MV-4-11 (cell line): Measurements from ENCODE around the gene ZNF43.
"Not testable (repeated sequence)": the region's sequence is repeated elsewhere in the genome, so short reads cannot be mapped to it uniquely, and the experiment has no call there.

Experiments
- DNase-seq: peaks from one replicate; lab custom pipeline; 2025; lab: John Stamatoyannopoulos, UW

Gene ZNF43

GRCh38 chr19:21835810-21836444, at the start of gene ZNF43:
Gene ZNF43 (minus strand): TSS chr19:21836182. CDS start chr19:21836038, 144 bp downstream.
- DNase-seq, result peak; percentile 98

GRCh38 chr19:21885516-21885915, 49.5 kb upstream of the ZNF43 start:
- not testable (repeated sequence) for DNase-seq

DNA sequence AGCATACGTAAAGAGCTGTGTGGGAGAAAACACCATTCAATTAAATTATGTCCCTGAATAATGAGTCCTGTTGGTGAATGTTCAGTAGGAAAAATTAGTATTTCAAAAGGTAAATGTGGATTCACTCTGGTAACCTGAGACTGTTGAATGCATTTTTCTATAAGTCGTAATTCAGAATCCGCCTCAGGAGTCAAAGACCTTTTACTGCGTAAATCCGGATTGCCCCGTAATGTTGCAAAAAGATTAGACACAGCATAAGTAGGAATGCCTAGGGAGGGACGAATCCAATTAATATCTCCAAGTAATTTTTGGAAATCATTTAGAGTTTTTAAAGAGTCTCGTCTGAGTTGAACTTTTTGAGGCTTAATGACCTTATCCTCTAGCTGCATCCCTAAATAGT, 48.8 kb upstream of the ZNF43 start:
- not testable (repeated sequence) for DNase-seq

DNA sequence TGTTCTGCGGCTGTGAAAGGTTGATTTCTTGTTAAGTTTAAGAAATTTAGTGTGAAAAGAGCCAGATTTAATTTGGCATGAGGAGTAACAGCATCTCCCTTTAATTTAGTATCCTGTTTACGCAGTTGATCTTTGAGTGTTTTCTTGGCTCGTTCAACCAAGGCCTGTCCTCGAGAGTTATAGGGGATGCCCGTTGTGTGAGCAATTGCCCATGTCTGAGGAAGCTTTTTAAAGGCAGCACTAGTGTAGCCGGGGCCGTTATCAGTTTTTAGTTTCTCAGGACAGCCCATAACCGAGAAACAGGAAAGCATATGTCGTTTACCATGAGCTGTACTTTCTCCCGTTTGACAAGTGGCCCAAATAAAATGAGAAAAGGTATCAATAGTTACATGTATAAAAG, 47.5 kb upstream of the ZNF43 start:
- DNase-seq, result no peak

DNA sequence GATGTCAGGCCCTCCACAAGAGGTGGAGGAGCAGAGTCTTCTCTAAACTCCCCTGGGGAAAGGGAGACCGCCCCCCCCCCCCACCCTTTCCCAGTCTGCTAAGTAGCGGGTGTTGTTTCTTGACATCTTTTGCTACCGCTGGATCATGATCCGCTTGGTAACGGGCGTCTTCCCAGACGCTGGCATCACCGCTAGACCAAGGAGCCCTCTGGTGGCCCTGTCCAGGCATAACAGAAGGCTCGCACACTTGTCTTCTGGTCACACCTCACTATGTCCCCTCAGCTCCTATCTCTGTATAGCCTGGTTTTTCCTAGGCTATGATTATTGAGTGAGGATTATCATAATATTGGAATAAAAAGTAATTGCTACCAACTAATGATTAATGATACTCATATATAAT, 44.8 kb upstream of the ZNF43 start:
- not testable (repeated sequence) for DNase-seq

DNA sequence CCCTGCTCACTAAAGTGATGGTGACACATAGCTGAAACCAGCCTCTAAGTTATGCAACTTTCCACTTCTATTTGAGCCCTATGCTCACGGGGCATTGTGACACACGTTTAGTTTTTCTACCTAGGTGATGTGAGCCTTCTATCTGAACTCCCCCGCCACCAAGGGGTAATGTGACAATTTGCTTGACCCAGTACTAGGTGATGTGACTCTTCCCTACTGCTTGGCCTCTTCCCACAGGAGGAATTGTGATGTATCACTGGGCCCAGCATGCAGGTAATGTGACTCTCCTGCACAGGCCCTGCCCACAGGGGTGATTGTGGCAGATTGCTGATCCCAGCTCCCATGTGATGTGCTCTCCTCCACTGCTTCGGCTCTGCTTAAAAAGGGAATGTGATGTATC, 42.7 kb upstream of the ZNF43 start:
- DNase-seq, result no peak

GRCh38 chr19:21877976-21878375, 42.0 kb upstream of the ZNF43 start:
- no peak for DNase-seq

- not testable (repeated sequence) for DNase-seq
Observed at GRCh38 chr19:21876608-21877007, 40.6 kb upstream of the ZNF43 start.

- DNase-seq, result no peak
Observed at GRCh38 chr19:21856773-21857514, 21.0 kb upstream of the ZNF43 start.

- DNase-seq, result peak; percentile 94
Observed at GRCh38 chr19:21851596-21852345, 15.8 kb upstream of the ZNF43 start.

DNA sequence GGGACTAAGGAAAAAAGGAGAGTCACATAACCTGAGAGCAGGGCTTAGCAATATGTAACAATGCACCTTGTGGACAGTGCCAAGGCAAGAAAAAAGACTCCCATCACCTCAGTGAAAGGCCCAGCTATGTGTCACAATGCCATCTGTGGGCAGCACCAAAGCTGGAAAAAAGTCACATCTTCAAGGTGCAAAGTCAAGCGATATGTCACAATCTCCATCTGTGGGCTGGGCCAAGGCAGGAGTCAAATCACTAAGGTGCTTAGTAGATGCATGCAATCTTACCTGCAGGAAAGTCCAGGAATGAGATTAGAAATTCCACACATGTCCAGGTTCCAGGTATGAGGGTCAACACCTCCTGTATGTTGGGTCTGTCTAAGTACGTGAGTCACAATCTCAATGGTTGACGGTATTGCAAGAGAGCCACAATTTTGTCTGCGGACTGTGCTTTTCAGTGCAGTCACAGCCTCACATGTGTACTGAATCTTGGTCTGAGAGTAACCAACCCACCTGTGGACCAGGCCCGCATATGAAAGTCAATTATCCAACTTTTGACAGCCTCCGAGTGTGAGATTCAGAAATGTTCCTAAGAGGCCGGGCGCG, 14.8 kb upstream of the ZNF43 start:
- no peak for DNase-seq

DNA sequence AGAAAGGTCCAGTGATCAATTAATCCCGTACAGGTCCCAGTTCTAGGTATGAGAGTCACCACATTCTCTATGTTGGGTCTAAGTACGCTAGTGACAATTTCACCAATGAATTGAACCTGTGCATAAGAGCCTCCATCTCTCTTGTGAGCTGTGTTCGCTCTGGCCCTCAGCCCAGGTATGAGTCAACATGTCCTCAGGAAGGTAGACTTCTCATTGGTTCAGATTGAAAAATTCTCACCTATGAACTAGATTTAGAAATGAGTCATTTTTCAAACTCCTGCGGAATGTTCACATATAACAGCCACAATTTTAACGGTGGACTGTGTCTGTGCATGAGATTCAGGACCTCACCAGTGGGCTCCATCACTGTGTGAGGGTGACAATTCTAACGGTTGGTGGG, 12.7 kb upstream of the ZNF43 start:
- no peak for DNase-seq

- DNase-seq, result no peak
Observed at GRCh38 chr19:21843081-21843480, 7.1 kb upstream of the ZNF43 start.

- DNase-seq, result no peak
Observed at GRCh38 chr19:21841488-21842097, 5.6 kb upstream of the ZNF43 start.

DNA sequence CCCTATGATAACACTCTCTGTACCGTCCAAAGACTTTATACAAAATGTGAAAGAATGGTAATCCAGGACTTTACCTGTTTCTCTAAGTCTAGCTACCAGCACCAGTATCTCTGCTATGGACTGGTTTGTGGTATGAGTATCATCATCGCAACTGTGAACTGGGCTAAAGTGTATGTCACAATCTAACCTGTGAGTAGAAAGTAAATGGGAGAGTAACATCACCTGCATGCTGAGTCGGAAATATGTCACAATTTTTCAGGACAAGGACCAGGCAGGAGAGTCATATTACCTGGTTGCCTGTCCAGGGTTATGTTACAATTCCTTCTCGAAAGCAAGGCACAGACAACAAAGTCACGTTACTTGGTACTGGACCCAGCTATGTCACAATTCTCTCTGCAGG, 5.1 kb upstream of the ZNF43 start:
- no peak for DNase-seq

GRCh38 chr19:21839976-21840375, 4.0 kb upstream of the ZNF43 start:
- DNase-seq, result no peak

DNA sequence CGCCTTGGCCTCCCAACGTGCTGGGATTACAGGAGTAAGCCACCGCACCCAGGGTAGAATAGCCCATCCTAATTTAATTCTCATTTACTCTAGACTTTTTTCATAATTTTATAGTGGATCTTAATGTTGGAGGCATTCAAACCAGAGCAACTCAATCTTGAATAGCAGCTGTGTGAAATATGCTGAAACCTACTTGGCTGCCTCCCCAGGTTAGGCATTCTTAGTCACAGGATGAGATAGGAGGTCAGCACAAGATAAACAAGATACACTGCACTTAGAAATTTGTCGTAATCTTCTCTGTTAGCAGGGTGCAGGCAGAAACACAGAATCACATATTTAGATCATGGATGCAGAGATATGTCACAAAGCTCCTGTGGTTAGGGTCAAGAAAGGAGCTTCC, 2.7 kb upstream of the ZNF43 start:
- DNase-seq, result no peak

DNA sequence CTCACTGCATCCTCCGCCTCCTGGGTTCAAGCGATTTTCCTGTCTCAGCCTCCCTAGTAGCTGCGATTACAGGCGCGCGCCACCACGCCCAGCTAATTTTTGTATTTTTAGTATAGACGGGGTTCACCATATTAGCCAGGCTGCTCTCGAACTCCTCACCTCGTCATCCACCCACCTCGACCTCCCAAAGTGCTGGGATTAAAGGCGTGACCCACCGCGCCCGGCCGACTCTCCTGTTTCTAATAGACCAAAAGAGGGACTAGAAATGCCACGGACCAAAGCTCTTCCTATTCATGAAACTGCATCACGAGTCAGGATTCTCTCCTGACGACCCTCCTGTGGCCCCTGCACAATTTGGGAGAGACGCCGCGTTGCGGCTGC, 563 bp downstream of the ZNF43 start:
- no peak for DNase-seq

DNA sequence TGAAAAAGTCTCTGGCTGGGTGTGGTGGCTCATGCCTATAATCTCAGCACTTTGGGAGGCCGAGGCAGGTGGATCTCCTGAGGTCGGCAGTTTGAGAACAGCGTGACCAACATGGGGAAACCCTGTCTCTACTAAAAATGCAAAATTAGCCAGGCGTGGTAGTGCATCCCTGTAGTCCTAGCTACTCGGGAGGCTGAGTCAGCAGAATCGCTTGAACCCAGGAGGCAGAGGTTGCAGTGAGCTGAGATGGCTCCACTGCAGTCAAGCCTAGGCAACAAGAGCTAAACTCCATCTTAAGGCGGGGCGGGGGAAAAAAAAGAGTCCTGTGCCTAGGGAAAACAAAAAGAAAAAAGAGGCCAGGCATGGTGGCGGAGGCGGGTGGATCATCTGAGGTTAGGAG, 2.2 kb downstream of the ZNF43 start:
- no peak for DNase-seq

GRCh38 chr19:21824679-21825078, 11.3 kb downstream of the ZNF43 start:
- no peak for DNase-seq

GRCh38 chr19:21823224-21823623, 12.8 kb downstream of the ZNF43 start:
- no peak for DNase-seq

DNA sequence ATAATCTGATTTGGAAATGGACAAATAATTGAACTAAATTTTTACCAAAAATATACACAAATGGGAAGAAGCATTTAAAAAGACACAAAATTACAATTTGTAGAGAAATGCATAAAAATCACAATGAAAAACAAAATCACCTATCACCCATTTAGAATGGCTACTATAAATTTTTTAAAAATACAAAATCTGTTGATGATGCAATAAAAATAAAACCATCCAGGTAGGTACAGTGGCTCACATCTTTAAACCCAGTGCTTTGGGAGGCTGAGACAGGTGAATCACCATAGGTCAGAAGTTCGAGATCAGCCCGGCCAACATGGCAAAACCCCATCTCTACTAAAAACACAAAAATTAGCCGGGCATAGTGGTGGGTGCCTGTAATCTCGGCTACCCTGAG, 23.5 kb downstream of the ZNF43 start:
- DNase-seq, result no peak
